ENCODE measurements around the gene GLUL.

- TF ChIP-seq CTCF (IDR thresholded peaks at IDR 0.05) (no peak), POLR2A (IDR thresholded peaks at IDR 0.05) (no peak)
Measured at GRCh38 chr1:182387566-182387965, 4.0 kb downstream of the GLUL start.

All from uterus (tissue), 2 donors.